Amniotic stem cell (primary cell): ENCODE results near the gene ADGRD1.

Experiments used
- DNase-seq: peaks from one replicate; lab custom pipeline; 2025; lab: John Stamatoyannopoulos, UW

The ADGRD1 gene

DNA sequence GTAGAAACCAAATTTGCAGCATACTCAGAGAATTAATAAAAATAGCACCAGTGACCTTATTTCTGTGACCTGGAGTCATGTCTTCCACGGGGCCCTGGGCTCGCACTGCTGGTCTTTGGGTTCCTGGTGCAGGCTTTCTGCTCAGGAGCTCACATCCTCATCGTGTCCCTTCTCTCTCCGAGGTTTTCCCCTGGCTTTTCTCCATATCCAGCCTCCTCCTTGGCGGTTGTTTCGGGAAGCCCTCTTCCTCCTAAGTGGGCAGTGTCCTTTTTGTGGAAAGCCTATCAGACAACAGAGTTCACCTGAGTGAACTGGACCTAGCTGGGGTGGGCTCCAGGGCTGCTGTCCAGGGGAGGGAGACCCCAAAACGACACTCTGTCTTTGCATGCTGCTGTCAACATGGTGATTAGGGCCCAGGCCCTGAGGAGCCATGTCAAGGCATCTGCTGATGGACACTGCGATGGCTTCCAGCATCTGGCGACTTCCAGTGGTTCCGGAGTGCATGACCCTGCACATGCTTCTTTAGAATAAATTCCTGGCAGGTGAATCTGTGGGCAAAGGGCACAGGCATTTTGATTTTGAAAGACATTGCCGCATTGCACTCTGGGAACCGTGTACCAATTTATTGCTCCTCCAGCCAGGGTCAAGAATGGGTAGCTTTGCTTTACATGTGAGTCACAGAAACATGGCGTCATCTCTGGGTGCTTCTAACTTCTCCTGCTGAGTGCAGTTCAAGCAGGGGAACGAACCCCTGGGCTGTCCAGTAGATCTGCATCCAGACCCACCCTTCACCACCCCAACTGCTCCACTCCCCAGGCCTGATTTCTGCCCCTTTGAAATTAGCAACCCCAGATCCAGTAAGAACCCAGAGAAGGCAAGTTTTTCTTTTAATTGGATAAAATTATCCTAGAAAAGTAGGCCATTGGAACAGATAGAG lies 136.8 kb downstream of the ADGRD1 start:
- DNase-seq = no peak

- DNase-seq = no peak
Observed at GRCh38 chr12:131091413-131091975, 137.8 kb downstream of the ADGRD1 start.

- DNase-seq = no peak
Observed at GRCh38 chr12:131091976-131092691, 138.4 kb downstream of the ADGRD1 start.

- DNase-seq = no peak
Observed at GRCh38 chr12:131092901-131093603, 139.3 kb downstream of the ADGRD1 start.

- DNase-seq = no peak
Observed at GRCh38 chr12:131093604-131093955, 139.9 kb downstream of the ADGRD1 start.

- no peak for DNase-seq
Observed at GRCh38 chr12:131093971-131094830, 140.5 kb downstream of the ADGRD1 start.

DNA sequence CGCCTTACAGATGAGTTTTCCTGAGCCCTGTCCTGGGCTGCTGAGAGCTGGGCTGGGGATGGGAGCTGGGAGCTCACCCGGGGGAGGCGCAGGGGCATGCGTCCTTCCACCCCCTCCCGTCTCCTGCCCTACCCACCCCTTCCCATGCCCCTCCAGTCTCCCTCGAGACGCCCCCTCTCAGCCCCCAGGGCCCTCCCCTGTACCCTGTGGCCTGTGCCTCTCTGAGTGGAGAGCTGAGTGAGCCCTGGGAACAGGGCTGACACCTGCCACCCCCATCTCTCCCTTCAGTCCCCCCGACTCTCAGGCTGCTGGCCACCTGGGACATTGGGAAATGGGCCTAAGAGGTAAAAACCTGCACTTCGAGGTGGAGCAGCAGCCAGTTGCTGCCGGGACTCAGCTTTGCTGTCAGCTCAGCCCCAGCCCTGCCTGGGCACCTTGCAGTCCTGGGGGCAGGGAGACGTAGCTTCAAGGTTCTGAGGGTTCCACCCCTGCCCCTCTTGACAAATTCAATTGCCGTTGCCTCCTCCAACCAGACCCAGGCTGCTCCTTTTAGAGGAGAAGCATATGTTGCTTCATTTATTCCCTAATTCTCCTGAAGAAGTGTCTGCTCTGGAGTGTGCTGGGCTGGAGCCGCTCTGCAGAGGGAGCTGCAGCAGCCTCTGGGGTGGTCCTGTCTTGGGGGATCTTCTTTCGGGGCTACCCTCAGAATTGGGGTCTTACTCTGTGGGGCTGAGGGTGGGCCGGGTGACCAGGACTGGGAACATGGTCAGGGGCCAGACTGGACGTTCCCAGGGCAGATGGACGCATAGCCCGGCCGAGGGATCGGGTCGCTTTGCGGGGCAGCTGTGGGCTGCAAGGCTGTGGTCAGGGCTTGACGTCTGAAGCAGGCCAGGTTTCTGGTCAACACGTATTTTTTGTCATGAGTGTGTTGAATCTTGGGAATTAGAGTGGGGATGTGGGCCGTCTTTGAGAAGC lies 141.4 kb downstream of the ADGRD1 start:
- DNase-seq = no peak

DNA sequence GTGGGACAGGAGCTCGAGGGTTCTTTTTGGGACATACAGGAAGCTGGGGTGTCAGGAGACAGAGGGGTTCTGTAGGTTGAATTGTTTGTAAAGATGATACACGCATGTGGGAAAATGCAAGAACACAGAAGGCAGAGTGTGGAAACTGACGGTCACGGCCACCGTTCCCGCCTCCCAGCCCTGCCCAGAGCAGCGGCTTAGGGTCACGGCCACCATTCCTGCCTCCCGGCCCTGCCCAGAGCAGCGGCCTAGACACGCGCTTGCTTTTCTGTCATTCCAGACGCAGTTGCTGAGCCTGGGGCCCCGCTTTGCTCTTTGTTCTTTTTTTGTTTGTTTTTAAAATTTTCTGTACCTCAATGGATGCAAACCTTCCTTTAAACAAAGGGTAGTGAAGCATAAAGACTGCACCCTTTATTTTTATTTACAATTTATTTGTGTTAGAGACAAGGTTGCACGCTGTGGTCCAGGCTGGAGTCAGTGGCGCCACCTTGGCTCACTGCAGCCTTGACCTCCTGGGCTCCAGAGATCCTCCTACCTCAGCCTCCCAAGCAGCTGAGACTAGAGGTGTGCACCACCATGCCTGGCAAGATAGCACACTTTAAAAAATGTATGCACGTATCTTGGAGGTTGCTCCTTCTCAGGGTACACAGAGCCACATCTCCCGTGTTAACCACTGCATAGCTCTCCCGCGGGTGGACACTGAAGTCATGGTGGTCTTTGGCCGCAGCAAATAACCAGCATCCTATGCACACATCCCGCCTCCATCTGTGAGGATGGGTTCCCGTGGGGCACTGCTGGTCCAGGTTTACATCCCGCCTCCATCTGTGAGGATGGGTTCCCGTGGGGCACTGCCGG lies 142.3 kb downstream of the ADGRD1 start:
- no peak for DNase-seq

DNA sequence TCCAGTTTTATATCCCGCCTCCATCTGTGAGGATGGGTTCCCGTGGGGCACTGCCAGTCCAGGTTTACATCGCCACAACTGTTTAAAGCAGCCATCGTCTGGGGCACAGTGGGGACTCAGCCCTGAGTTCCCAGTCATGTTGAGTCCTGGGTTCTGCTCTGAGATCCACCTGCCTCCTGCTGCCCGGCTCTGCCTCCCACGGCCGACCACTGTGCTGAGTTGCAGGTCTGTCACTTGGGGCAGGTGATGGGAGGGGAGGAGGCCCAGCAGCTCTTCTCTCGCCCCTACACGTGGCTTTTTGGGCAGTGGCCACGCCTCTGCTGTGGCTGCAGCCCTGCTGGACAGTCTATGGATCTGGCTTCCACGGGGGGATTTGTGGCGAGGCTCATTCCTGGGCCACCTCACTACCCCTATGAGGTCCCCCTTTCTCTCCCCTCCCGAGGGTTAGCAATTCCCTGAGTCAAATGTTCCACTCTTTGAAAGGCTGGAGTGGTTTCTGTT lies 143.0 kb downstream of the ADGRD1 start:
- no peak for DNase-seq

DNA sequence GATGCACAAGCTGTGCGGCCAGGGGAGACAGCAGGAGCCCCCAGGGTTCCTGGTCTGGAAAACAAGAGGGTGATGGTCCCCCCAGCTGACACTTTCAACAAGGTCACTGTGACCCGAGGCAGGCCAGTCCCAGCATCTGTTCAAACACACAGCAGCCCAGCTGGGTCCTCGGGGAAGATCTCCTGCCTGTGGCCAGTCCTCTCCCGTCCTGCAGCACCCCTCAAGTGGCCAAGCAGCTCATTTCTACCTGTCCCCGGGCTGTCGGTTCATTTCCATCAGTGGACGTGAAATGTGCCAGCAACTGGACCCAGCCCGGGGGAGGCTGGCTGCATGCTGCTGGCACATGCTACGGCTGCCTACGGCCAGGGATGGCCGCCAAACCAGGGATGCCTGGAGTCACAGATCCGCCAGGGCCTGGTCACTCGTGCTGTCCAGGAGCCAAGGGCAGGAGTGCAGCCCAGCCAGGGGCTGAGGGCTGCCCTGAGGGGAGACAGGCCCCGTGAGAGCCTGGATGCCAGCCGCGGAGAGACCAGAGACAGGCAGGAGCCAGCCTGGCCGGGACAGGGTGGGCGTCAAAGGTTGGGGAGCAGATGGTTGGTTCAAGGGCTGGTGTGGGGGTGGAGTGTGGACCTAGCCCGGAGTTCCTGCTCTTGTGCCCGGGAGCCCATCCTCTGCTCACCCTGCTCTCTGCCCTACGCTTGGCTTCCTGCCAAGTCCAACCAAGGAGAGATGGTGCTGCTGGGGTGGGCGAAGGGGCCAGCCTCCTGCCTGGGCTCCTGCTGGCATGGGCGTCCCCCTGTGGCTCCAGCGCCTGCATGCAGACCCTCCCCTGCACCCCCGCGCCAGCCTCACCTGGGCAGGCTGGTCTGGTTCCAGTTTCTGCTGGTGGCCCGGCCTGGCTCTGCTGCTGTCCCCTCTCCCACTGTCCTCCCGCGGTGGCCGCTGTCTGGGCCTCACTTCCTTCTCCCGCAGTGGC lies 143.8 kb downstream of the ADGRD1 start:
- no peak for DNase-seq

DNA sequence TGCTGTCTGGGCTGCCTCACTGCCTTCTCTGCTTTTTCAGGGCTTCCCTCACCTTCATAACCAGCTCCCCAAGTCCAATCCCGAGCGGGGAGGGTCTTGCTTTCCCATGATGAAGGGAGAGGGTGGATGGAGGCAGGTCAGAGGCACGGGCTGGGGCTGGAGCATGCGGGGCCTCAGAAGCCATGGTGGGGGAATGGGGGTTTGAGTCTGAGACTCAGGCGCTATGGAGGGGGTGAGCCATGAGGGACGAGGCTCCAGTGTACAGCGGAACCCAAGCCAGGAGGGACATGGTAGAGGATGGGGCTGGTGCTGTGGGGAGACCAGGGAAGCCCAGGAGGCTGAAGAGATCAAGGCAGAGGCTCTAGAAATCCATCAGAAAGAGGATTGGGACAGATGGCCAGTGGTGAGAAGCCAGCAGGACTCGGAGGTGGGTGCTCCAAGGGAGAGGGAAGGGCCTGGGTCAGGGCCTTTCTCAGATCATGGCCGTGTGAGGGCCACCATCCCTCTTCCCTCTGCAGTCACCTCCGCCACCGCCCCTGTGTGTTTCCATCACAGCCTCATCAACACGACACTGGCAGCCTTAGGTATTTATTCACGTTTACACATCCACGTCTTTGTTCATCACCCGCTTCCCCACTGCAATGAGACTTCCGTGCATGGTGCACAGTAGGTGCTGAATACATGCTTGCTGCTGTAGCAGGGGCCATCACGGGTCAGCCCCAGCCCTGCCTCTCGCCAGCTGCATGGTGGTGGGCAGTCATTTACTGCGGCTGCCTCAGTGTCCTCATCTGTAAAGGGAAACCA lies 144.7 kb downstream of the ADGRD1 start:
- no peak for DNase-seq

DNA sequence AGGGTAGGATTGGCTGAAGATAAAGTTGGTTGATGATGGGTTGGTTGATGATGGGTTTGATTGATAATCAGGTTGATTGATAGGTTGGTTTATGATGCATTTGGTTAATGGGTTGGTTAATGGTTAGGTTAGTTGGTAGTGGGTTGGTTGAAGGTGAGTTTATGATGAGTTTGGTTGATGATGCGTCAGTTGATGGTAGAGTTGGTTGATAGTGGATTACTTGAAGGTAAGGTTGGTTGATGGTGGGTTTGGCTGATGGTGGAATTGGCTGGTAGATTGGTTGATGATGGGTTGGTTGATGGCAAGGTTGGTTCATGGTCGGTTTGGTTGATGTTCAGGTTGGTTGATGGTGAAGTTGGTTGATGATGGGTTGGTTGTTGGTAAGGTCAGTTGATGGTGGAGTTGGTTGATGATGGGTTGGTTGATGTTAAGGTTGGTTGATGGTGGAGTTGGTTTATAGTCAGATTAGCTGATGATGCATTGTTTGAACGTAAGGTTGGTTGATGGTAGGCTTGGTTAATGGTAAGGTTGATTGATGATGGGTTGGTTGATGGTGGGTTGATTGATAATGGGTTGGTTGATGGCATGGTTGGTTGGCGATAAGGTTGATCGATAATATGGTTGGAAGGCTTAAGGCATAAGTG lies 146.4 kb downstream of the ADGRD1 start:
- DNase-seq = no peak

DNA sequence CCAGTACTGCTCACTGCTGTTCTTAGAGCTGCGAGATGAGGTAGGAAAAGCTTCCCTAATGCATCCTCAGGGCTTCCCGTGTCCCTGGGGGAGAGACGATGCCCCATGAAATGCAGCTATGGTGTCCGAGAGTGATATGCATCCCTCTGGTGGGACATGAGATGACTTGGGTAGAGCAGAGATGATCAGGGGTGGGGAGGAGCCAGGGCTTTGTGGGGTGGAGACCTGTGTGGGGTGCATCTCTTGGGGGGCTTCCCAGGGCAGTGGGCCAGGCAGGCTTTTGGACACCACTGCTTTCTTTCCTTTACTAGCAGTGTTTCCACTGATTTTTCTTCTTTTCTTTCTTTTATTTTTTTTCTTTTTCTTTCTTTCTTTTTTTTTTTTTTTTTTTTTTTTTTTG lies 147.3 kb downstream of the ADGRD1 start:
- no peak for DNase-seq

GRCh38 chr12:131101703-131102492 lies 148.2 kb downstream of the ADGRD1 start:
- no peak for DNase-seq

- no peak for DNase-seq
Observed at GRCh38 chr12:131102493-131102931, 148.8 kb downstream of the ADGRD1 start.
